Stimulated activated CD8-positive, alpha-beta memory T cell treated with anti-CD3 and anti-CD28 coated beads, Interleukin-15, amount 100 ng/mL, for 1 hour (primary cell): ENCODE measurements around the gene NEURL4.

Experiments used
- DNase-seq: peaks from one replicate; pipeline ENCODE4 v3.0.0-alpha.2; 2020; ENCODE audit warnings: low read depth

Gene NEURL4

GRCh38 chr17:7323731-7324437 is 5.3 kb downstream of the NEURL4 start:
- DNase-seq: peak; percentile 45

DNA sequence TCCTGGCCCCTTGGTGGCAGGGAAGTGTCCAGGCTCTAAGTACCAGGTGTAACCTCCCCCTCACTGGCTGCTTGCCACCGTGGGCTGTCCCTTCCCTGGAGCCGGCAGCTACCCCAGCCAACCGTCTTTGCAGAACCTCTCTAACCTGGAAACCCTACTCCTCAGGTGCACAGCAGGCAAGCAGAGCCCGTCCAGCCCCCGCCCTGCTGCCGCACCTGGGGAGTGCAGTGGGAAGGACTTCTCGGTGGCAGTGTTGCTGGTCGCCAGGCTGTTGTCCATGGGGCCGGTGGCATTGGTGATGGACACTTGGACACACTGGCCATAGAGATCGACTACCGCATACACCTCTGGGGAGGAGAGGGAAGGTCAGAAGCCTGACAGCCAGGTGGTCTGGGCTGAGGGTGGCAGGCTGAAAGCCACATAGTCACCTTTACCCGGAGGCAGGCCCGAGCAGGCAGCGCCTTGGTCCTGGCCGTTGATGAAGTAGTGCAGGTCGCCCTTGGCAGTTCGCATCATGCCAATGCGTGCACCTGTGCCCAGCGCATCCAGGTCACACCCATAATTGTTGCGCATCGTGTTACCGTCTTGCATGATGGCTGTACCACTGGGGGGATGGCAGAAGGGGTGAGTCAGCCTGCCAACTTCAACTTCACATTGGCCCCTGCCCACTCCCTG is 6.5 kb downstream of the NEURL4 start:
- no peak for DNase-seq

DNA sequence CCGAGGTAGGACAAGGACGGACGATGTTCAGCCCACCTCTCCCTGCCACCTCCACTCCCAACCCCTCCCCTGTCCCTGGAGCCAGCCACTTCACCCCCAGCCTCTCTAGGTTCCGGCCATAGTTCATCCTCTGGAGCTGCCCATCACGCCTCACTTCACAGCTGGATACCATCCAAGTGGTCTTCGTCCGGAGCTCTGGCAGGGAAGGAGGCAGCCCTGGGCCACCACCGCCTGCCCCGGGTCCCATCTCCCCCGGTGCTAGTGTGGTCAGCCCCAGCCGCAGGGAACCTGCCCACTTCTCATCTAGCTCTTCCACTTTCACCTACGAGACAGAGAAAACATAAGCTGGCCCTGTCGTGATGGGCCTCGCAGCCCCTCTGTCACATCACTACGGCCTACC is 7.7 kb downstream of the NEURL4 start:
- DNase-seq: no peak

DNA sequence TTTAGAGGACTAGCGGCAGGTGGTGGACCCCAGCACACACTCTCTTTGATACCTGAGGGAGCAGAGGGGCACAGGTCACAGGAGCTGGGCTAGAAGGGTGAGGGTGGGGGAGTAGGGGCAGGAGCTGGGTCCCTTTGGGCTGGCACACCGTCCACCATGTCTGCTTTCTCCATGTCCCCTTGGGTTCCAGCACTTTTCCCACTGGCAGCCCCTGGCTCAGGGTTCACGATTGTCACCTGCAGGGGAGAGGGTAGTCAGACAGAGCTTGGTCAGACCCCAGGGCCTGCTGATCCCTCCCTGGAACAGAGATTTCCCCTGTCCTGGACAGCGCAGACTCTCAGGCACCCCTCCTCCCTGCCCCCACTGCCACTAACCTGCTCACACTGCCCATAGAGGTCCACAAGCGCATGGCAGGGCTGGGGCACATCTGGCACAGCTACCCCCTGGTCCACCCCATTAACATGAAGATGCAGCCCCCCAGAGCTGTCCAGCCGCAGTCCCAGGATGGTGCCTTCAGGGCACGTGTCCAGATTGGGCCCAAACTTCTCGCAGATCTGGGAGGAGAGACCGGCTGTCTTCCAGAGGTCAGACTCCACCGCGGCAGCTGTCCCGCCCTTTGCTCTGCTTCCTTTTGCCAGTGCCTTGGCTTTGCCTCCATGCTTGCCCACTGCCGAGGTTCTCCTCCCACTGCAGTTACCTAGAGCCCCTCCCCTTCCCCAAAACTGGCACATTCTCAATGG is 10.8 kb downstream of the NEURL4 start:
- no peak for DNase-seq

- no peak for DNase-seq
These were observed 11.9 kb downstream of the NEURL4 start for GRCh38 chr17:7317161-7317803.

GRCh38 chr17:7315570-7316235 is 13.4 kb downstream of the NEURL4 start:
- DNase-seq: no peak

- DNase-seq: peak; percentile 87
These were observed 14.2 kb downstream of the NEURL4 start, which contains the start of gene GPS2 for GRCh38 chr17:7314719-7315569. Gene GPS2, minus strand, starts transcription at chr17:7315360. Its CDS starts 308 bp downstream, at chr17:7315052.

GRCh38 chr17:7313890-7314718 is 15.0 kb downstream of the NEURL4 start:
- no peak for DNase-seq

DNA sequence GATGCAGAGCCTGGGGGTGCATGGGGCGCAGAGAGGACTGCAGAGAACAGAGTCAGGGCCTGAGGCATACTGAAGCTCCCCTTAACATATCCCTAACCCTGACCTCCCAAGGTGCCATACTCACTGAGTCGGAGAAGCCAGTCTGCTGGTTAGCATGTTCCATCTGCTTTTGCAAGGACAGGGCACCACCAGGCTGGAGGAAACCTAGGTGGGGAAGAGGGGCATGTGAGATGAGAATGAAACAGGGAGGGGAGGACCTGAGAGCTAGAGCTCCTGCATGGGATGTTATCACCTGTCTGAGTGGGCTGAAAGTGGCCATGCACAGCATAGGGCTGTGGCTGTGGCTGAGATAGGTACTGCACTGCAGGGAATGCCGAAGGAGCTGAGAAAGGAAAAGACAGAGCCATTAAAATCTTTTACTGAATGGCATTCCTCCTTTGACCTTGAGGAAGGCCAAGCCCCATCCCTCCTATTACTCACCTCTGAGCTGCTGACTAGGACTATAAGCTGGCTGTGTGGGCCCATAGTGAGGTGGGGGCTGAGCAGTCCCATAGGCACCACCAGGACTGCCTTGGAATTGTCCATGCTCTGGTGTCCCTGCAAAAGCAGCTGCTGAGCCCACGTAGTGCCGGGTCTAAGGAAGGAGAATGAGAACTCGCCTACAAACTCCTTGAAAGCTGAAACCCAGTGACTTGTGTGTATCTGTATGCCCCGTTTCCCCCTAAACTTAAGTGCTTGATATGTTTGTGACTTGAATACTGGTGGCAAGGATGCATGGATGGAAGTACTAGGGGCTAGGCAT is 15.8 kb downstream of the NEURL4 start:
- DNase-seq: no peak

DNA sequence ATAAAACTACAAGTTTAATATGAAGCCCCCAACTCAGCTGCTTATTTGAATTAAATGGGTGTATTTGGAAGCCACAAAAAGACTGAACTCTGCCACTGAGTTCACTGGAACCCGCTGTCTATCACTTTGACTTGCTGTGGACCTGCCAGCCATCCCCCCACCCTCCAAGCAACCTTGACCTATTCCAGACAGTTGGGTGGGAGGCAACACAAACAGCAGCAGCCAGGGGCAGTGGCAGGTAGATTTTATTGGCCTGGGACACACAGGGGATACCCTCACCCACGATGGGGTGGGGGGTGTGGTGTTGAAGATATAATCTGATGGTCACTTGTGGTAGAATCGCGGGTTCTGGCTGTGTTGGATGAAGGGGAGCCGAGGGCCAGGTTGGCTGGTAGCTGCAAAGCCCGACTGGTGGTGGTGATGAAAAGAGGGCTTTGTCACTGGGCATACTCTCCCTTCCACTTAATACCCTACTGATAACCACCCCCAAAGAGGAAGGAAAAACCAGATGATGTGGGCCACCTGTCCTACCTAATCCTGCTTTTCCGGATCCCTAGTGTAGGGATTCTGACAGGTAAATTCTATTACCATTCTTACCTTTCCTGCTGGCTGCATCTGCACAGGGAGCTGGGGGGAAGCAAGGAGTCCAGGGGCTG is 16.6 kb downstream of the NEURL4 start:
- DNase-seq: no peak

GRCh38 chr17:7311110-7311705 is 17.9 kb downstream of the NEURL4 start:
- DNase-seq: no peak

GRCh38 chr17:7309628-7310027 is 19.5 kb downstream of the NEURL4 start:
- no peak for DNase-seq

DNA sequence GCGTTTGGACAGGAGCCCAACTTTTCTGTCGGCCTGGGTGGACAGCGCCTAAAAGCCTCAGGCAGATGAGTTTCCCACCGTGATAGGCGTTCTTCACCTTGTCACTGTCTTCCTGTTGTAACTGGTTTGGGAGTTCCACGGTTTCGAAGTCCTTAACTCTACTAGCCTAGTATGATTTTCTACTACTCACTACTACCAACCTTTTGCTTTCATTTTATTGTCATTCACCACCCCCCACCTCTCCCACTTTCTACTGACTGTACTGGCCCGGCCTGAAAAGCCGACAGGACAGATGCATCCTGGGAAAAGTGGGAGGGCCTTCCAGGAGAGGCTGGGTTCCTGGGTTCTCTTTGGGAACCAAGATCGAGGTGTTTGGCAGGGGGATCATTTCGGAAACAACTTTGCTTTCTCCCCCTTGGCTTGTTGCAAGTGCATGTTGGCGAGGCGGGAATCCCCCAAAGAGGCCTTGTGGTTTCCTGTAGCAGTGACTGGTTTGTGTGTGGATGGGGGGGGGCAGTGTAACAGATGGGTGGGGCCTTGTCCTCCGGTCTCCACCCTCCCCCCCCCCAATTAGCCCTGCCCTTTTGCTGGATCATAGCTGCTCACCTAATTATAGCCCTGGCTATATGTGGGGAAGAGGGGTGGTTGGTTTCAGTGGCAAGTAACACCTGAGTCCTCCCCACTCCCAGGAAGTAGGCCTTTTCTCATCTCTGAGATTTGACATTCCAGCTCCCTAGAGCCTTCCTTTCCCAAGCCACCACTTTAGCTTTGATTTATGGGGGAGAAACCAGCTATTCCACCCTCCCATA is 20.3 kb downstream of the NEURL4 start:
- DNase-seq: peak; percentile 69

GRCh38 chr17:7307686-7308624 is 21.2 kb downstream of the NEURL4 start:
- no peak for DNase-seq

DNA sequence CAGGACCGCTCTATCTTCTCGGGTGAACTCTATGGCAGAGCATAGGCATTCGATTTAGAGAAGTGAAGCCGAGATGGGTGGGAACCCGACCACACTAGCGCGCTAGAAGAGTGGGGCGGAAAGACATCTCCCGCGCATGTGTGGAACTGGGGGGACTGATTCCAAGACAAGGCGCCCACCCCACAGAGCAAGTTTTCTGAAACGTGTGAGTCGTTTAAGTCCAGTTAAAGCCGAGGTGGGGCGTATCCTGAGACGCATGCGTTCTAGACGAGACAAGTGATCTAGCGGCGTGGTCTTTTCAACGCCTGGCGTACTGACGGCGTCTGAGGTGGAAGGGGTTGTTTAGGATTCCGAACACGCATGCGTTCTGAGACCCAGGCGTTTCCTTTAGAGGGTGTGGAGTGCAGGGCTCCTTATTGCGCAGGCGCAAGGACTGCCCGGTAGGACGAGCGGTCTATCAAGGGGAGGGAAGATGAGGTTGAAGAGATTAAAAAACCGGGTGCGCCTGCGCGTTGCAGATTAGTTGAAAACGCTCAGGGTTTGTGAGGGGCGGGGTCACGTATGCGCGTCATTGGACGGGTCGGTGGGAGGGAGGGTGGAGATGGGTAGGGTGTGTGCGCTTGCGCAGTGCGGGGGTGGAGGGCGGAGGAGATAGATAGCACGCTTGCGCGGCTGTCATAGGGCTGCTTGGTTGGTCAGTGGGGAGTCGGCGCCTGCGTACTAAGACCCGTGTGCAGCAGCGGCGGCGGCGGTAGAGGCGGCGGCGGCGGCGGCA is 22.0 kb downstream of the NEURL4 start, which contains the start of gene EIF5A:
Gene EIF5A, plus strand, starts transcription at position 718 of the 775 bp plus-strand sequence. CDS start 2,008 bp downstream, outside the sequence.
- DNase-seq: peak; percentile 100
